Measurements from ENCODE around the gene DYNLT2.

- TF ChIP-seq, protein P1, sequence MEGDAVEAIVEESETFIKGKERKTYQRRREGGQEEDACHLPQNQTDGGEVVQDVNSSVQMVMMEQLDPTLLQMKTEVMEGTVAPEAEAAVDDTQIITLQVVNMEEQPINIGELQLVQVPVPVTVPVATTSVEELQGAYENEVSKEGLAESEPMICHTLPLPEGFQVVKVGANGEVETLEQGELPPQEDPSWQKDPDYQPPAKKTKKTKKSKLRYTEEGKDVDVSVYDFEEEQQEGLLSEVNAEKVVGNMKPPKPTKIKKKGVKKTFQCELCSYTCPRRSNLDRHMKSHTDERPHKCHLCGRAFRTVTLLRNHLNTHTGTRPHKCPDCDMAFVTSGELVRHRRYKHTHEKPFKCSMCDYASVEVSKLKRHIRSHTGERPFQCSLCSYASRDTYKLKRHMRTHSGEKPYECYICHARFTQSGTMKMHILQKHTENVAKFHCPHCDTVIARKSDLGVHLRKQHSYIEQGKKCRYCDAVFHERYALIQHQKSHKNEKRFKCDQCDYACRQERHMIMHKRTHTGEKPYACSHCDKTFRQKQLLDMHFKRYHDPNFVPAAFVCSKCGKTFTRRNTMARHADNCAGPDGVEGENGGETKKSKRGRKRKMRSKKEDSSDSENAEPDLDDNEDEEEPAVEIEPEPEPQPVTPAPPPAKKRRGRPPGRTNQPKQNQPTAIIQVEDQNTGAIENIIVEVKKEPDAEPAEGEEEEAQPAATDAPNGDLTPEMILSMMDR (IDR thresholded peaks at IDR 0.05; ENCODE audit: low read depth, low read length, poor library complexity, severe bottlenecking) = no peak
- no peak for TF ChIP-seq EZH2phosphoT487 (IDR thresholded peaks at IDR 0.05; ENCODE audit: borderline replicate concordance, low read length)
Measured at GRCh38 chr6:169785566-169785965, 34.2 kb upstream of the DYNLT2 start.

Measured in DOHH2 (cell line).